ENCODE results near the gene NR1H4.
A peak's percentile ranks its signal among the peaks of the same experiment; 100 is the strongest.
"Not testable (repeated sequence)": the region's sequence is repeated elsewhere in the genome, so short reads cannot be mapped to it uniquely, and the experiment has no call there.

Gene NR1H4

DNA sequence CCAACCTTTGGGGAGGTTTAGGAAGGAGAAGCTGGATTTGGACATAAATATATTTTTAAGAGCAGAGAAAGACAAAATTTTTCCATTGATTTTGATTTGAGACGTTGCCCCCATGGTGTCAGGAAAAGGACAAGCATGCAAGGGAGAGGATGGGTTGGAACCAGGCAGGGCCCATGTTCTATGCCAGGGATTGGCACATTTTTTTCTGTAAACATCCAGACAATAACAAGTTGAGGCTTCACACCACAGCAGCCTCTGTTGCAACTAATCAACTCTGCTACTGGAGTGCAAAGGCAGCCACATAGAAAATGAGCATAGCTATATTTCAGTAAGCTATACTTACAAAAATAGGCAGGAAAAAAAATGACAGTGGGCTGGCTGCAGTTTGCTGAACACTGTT lies 44.7 kb downstream of the NR1H4 start:
- DNase-seq = no peak

DNA sequence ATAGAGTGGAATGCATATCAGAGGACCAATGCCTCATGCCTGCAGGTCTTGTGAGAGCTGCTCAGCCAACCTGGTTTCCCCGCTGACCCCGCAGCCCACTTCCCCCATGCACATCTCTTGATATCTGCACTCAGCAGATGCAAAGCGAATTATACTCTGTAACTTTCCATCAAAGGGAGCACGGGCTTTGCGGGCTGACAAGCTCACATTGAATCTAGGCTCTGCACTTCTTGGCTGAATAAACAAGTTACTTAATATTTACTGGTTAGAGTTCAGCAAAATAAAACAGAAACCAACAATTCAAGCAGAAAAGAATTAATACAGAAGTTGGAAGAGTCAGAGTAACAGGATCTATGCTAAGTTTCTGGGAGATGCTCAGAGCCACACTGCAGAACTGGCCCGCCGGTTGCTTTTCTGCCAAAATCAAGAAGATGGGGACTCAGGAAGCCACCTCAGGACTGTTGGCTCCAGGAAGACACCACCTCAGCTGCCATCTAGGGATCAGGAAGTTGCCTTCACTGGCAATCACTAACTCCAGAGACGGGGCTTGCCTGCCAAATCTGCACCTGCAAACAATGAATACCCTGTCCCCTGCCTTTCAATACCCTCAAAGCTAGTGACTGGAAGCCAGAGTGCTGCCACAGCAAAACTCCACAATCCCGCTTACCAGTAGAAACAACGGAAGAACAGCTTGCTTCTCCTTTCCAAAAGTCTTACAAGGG lies 46.5 kb downstream of the NR1H4 start:
- no peak for DNase-seq

DNA sequence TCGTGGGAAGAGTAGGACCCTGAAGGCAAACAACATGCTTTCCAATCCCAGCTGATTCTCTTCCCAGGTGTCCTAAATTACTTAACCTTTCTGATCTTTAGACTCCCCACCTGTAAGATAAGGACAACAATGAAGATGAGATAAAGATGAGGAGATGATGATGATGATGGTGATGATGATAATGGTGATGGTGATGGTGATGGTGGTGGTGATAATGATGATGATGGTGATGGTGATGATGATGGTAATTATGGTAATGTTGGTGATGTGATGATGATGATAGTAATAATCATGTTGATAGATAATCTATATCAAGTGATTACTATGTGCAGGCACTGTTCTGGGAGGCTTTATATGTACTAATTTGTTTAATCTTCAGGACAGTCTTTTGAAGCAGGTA lies 48.3 kb downstream of the NR1H4 start:
- no peak for DNase-seq

DNA sequence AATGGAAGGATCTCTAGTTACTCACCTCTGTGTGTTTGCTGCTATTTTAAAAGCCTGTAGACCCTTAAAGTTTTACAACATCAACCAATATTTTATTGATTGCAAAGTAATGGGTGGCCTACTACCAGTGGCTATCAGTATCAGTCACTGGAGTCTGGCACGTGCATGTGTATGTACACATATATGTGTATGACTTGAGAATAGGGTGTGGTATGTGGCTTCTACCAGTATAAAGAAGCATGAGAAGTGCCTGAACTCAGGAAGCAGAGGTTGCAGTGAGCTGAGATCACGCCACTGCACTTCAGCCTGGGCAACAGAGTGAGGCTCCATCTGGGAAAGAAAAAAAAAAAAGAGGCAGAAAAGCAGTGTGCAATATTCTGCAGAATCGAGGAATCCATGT lies 54.4 kb downstream of the NR1H4 start:
- no peak for DNase-seq

DNA sequence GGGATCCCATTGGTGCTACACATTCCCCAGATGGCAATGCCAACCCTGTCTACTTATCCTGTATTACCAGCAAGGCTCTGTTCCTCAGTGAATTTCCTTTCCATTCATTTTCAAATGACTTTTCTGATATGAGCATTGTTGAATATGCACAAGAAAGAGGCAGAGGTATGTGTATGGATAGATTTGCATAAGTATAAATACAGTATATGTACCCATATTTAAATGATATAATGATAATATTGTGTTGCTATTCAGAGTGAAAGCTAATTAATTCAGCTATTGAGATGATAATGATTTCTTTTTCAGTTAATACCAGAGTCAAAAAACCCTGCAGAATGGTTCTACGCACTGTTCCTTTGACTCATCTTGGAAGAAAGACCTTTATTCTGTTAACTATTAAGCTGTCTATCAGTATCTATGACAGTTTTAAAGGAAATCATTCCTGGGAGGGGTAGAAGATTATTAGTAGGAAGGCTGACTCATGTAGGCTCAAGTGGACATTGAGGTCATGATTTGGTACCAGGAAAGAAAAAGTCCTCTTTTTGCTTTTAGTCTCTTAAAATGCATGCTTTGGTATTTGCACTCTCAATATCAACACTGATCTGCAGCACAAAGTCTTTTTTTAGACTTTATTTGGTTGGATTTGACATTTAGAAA lies 54.9 kb downstream of the NR1H4 start:
- DNase-seq = no peak

DNA sequence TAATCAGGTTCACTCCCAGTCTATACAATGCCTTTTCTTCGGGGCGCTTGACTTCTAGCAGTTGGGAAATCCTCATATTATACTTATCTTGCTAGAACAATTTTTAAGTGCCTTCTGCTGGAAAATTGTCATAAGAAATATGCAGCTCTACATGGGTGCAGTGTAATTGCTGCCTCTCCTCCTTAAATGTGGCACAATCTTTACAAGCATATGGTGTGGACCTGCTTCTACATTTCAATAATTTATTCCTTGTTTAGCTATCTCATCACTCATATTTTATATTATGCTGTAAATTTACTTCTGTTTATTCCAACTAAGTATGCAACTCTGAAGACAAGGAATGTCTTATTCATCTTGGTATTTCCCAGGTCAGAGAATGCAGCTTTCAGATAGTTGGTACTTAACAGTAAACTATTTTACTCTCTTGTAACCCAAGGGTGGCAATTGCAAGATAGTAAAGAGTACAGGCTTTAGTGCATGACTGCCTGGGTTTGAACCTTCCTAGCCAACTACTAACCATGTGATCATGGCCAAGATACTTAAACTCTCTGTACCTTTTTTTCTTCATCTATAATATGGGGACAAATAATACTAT lies 56.2 kb downstream of the NR1H4 start:
- DNase-seq = no peak

DNA sequence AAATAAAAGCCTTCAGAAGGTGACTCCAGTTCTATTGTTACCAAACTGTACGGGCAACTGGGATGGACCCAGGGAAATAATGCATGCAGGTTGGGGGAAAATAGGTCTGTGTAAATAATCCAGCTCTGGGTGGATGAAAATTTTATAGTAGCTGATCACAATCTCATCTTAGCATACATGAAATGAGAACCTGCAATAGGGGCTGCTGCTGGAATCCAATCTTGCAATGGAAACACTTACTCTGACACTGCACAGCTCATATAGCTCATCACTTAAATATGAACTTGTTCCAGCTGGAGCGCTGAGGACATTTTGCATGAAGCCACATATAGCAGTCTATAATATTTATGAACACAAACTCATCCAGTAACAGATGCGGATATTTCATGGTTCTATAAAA lies 59.7 kb downstream of the NR1H4 start:
- DNase-seq = no peak

DNA sequence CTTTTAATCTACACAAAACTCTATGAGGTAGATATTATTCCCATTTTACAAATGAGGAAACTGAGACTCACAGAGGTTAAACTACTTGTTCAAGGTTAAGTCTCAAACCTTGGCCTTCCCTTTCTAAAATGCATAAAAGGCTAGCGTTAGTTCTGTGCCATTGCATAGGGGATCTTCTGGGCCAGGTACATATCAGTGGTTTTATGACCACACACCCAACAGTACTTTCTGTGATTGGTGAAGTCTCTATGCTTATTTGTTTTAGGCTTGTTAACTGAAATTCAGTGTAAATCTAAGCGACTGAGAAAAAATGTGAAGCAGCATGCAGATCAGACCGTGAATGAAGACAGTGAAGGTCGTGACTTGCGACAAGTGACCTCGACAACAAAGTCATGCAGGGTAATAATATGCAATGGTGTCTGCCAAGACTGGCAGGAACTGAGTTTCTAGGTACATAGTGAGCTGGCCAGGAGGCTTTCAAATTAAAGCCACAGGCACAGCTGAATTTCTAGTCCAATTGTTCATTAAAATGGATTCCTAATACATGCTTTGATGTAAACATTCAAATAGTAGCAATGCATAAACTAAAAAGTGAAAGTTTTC lies 61.1 kb downstream of the NR1H4 start:
- no peak for DNase-seq

DNA sequence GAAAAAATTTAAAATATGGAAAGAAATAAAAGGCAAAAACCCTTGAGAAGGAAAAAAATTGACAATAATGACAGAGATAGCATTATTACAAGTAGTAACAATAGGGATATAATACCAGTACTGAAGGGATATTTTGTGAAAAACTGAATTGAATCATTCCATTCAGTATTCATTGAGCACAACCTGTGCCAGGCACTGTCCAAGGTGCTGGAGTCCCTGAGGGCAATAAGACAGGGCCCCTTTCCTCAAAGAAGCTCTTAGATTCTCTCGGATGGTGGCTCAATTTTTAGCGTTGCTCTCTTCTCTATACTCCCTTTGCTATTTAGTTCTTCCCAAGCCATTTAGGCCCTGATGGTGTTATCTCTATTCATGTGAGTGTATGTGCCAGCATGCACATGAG lies 65.5 kb downstream of the NR1H4 start:
- no peak for DNase-seq

DNA sequence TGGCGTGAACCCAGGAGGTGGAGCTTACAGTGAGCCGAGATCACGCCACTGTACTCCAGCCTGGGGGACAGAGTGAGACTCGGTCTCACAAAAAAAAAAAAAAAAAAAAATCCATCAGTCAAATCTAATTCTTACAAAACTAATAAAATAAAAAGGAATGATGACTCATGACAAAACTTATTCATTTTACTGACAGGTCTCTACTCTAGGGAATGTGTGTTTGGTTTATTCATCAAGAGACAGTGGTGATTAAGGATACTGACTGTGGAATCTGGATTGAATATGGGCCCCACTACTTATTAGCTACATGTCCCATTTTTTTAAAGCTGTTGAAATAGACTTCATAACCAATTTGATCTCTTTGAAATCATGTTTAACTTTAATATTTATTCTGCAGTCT lies 70.5 kb downstream of the NR1H4 start:
- no peak for DNase-seq

DNA sequence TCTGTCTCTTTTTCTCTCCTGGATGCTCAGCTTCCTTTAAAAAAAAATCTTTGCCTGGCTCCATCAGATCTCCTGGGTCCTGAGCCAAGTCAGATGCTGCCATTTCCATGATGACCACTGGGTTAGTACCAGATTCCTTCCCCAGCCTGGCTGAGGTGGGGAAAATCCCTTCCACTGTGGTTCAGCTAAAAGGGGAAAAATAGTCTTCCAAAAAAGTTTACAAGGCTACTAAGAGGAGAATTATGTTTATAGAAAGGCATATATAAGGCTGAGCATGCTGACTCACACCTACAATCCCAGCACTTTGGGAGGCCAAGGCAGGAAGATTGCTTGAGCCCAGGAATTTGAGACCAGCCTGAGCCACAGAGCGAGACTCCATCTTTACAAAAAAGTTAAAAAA lies 71.4 kb downstream of the NR1H4 start:
- DNase-seq = no peak

DNA sequence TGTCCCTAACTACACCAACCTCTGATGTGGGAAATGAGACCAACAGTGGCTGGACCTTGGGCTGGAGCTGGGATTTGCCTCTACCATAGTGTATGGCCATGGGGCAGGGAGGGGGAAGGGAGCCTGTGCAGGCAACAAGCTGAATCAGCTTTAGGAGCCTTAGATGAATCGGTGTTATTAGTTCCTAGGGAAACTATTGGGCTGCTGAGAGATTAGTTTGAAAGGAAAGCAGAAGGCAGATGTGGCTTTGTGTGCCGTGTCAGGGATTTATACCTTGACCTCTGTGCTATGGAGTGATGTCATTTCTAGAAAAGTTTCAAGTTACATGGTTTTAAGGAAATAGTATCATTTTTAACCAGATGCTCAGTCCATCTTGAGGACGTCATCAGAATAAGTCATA lies 80.3 kb downstream of the NR1H4 start:
- no peak for DNase-seq

DNA sequence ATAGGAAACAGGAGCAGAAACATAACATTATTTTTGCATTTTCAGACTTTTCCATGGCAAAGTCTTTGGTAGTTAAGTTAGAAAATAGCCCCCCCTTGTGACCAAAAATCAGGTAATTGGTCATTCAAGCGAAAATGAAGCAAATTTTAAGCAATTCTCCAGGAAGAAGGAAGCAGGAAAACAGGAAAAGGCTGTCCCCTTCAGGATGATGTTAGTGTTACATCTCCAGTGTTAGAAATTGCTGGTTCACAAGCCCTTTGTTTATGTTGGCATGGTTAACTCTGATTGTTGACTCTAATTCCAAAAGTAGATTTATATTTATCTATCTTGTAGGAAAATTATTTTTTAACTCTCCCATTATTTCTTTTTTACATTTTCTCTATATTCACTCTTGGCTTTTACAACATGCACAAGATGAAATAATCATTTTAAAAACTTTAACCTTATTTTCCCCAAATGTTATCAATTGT lies 81.0 kb downstream of the NR1H4 start:
- peak in 1 of 2 donors; percentile 30 for DNase-seq

DNA sequence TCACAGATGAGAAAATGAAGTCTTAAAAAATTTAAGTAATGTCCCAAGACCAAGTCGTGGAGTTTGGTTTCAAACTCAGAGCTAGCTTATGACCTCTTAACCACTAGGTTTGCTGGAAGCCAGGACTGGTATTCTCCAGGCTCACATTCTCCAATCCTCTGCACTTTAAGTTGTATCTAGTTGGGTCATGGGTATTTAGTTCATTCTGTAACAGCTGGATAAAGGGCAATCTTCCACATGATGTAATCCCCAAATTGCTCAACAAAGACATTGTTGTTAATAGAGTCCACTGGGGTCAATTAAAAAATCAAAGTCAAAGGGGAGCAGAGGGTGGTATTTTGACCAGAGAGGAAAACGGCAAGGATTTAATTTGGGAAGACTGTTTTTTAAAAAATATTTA lies 82.1 kb downstream of the NR1H4 start:
- DNase-seq = no peak

DNA sequence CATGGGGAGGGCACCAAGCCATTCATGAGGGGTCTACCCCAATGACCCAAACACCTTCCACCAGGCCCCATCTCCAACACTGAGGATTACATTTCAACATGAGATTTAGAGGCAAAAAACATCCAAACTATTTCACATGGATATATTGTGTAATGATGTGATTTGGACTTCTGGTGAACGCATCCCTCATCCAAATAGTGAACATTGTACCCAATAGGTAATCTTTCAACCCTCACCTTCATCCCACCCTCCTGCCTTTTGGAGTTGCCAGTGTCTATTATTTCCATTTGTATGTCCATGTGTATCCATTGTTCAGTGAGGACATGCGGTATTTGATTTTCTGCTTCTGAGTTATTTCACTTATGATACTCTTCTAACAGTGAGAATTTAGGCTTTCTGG lies 83.7 kb downstream of the NR1H4 start:
- no peak for DNase-seq

DNA sequence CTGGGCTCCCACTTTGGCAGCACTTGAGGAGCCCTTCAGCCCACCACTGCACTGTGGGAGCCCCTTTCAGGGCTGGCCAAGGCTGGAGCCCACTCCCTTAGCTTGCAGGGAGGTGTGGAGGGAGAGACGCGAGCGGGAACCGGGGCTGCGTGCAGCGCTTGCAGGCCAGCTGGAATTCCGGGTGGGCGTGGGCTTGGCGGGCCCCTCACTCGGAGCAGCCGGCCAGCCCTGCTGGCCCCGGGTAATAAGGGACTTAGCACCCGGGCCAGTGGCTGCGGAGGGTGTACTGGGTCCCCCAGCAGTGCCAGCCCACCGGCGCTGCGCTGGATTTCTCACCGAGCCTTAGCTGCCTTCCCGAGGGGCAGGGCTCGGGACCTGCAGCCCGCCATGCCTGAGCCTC lies 85.6 kb downstream of the NR1H4 start:
- DNase-seq = not testable (repeated sequence)

DNA sequence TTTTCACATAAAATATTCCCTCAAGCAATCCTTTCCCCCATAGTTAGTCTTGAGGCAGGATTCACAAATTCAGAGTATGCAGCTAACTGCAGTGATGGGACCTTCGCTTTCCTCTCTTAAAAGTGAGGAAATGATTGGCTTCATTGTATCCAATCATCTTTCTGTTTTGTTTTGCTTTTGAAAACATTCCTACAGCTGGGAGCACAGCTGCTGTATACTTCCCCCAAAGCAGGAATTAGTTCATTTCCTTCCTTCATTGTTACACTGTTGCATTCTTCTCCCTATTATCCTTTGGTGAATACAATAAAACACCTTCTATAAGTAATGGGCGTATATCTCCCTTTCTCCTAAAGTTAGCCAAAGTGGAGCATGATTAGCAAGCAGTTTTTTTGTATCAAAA lies 90.4 kb downstream of the NR1H4 start:
- DNase-seq = no peak

DNA sequence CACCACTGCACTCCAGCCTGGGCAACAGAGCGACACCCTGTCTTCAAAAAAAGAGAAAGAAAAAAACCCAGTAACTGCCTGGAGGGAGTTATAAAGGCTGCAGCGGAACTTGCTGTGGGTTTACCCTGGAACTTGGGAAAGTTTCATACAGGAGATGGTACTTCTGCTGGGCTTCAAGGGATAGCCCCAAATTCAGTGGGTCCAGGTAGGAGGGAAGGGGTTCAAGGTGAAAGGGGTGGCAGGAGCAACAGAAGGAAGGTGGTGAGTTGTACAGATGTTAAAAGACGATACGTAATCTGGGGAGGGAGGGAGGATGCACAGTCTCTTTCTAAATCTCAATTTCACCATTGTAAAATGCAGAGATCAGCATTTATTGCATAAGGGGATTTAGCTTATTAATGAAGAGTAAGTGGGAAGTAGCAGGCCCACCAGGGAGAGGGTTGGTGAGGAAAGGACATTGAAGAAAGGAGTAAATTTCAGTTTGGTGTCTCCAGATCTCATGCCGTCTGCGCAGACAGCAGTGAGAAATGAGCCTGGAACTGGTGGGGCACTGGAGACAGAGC lies 91.3 kb downstream of the NR1H4 start:
- no peak for DNase-seq

DNA sequence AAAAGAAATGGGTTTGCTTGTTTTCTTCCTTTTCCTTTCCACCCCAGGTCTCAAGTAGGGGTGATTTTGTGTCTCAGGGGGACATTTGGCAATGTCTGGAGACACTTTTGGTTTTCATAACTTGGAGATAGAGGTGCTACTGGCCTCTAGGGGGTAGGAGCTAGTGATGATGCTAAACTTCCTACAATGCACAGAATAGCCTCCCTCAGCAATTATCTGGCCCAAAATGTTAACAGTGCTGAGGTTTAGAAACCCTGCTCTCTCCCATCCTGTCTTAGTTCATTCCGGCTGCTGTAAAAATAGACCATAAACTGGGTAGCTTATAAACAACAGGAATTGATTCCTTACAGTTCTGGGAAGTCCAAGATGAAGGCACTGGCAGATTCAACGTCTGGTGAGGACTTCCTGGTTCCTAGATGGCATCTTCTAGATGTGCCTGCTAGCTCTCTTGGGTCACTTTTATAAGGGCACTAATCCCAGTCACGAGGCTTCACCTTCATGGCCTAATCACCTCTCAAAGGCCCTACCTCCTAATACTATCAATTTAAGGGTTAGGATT lies 92.4 kb downstream of the NR1H4 start:
- no peak for DNase-seq

DNA sequence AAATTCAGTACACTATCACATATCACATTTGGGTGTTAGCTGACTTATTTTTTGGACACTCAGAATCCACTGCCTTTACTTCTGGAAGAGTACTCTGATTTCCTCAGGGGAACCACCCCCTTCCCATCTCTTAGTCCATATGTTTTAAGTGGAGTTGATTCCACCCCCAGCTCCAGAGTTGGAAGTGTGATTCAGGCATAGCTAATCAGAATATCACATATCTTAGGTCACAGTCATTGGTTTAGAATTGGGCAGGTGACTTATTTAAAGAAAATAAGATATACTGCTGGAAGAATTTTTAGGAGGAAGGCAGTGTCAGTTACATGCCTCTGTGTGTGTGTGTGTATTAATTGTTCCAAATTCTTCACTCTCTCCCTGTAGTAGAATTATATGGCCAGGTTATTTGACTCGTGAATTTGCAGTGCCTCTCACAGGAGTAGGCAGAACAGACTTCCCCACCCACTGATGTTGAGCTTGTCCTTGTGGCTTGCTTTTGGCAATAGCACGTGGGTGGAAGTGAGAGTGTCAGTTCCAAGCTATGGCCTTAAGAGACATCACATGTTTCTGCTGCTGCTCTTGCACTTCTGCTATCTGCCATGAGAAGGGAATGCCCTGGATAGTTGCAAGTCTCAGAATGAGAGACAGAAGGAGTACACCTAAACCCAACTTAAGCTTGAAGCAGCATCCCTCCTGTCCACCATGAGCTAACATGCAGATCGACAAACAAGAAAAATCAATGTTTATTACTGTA lies 93.4 kb downstream of the NR1H4 start:
- peak in 1 of 2 donors; percentile 48 for DNase-seq

DNA sequence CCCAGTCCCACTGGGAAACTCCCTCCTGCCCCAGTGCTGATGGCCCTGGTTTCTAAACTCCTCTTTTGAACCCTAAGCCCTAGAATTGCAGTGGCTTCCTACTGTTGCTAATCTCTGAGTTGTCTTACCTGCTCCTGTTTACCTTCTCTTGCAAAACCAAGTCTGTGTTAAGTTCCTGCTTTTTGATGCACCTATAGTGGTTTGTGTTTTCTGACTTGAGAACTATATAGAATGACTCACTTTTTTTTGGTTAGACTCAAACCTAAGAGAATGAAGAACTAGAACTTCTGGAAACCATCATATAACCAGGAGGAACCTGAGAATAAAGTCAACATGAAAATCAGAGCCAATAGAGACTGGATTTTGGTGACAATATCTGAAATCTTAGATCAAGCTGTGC lies 94.3 kb downstream of the NR1H4 start:
- no peak for DNase-seq

DNA sequence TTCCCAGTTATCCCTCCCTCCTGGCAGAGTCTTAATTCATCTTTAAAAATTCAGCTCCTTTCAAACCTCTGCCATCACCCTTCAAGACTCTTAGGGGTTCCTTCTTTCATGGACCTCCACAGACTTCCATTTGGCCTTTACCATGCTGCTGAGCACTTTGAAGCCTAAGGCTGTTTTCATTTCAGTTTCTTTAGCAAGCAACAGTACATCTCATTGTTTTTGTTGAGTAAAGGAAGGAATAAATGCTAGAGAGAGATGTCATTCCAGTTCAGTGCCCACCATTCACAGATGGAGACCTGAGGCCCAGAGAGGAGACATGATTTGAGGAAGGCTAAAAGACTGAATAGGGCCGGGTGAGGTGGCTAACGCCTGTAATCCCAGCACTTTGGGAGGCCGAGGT lies 98.5 kb downstream of the NR1H4 start:
- DNase-seq = no peak

Measured in CD4-positive, alpha-beta T cell treated with Interleukin-4 for 1 hour (primary cell).